Renal cortical epithelial cell (primary cell): Measurements from ENCODE around the gene PPIB. TPM values are rescaled to one million over a fixed set of nuclear protein-coding genes. Genes with fewer than 3 reads are reported as not detected.
"Not testable (repeated sequence)": the region's sequence is repeated elsewhere in the genome, so short reads cannot be mapped to it uniquely, and the experiment has no call there.

Source experiments
- DNase-seq: peaks from one replicate; pipeline ENCODE4 v3.0.0-alpha.2; 2011; ENCODE audit warnings: low read depth
- total RNA-seq: library from RNA; depleted of rRNA; stranded (reverse); fragments of >200 nt; gene quantifications from 2 replicates; pipeline ENCODE4 v1.2.3, GENCODE V29; 2014

The PPIB gene
- total RNA-seq, 1 donor from 2014 or later = 565 TPM

DNA sequence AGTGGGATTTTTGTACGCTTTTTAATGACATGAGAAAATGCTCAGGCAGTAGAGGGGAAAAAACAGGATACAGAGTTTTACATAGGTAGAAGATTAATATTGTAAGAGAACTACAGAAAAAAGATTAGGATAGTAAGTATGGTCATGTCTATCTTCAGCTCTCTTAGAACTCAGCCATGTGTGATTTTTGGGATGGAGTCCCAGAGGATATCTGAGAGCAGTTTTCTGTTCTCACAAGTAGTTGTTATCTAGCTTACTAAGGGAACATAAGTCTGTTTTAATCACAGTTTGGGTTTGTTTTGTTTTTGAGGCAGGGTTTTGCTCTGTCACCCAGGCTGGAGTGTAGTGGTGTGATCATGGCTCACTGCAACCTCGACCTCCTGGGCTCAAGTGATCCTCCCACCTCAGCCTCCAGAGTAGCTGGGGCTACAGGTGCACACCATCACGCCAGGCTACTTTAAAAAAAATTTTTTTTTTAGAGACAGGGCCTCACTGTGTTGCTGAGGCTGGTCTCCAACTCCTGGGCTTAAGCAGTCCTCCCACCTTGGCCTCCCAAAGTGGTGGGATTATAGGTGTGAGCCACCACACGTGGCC, 52.6 kb downstream of the PPIB start:
- DNase-seq = not testable (repeated sequence)

- no peak for DNase-seq
Measured at GRCh38 chr15:64107337-64107736, 55.5 kb downstream of the PPIB start.

Other genes with a start within 250 kb of the PPIB start
- 0.17 and 0.94 TPM in 2 replicates for gene DAPK2, start 116.5 kb downstream of the PPIB start, total RNA-seq
- gene CIAO2A, start 69.2 kb downstream of the PPIB start, total RNA-seq = 54.2 and 84.7 TPM in 2 replicates
- 28.5 and 85.9 TPM in 2 replicates for gene SNX1, start 67.0 kb downstream of the PPIB start, total RNA-seq
- gene SNX22, start 11.3 kb downstream of the PPIB start, total RNA-seq = 0.17 and 0.70 TPM in 2 replicates
- gene CSNK1G1, start 193.2 kb upstream of the PPIB start, total RNA-seq = 28.1 and 53.5 TPM in 2 replicates
- gene PCLAF, start 218.4 kb upstream of the PPIB start, total RNA-seq = 1.2 and 8.3 TPM in 2 replicates
- gene TRIP4, start 224.8 kb upstream of the PPIB start, total RNA-seq = 13.2 and 24.0 TPM in 2 replicates